SK-N-SH treated with all-trans-retinoic acid at 6 μM for 48 hours (cell line): ENCODE results near the gene WDFY2.
"Not testable (repeated sequence)": the region's sequence is repeated elsewhere in the genome, so short reads cannot be mapped to it uniquely, and the experiment has no call there.

Source experiments
- ATAC-seq: fragments of 200-7000 bp; cut with Tn5 transposase; 3 replicates; pipeline ENCODE4 v1.9.1; 2020; ENCODE audit warnings: mild to moderate bottlenecking, moderate library complexity
- ARNTL ChIP-seq: fragments of 450-650 bp; formaldehyde crosslinking; IDR thresholded peaks from 2 replicates; pipeline ENCODE4 v1.5.0; 2020; ENCODE audit warnings: low read depth, mild to moderate bottlenecking, moderate library complexity, borderline replicate concordance
- ESRRG ChIP-seq: fragments of 250-450 bp; sonication (Bioruptor Pico); IDR thresholded peaks from 2 replicates; pipeline ENCODE4 v1.6.1; 2021; ENCODE audit warnings: mild to moderate bottlenecking
- GLIS3 ChIP-seq: fragments of 250-450 bp; sonication (Bioruptor Pico); IDR thresholded peaks from 2 replicates; pipeline ENCODE4 v1.5.0; 2020; ENCODE audit warnings: mild to moderate bottlenecking, moderate library complexity
- ISL1 ChIP-seq: fragments of 250-450 bp; sonication (Bioruptor Pico); IDR thresholded peaks from 2 replicates; pipeline ENCODE4 v2.1.2; 2022; ENCODE audit warnings: mild to moderate bottlenecking, moderate library complexity
- PPARA ChIP-seq: fragments of 250-450 bp; sonication (Bioruptor Pico); IDR thresholded peaks from 2 replicates; pipeline ENCODE4 v1.5.0; 2020; ENCODE audit warnings: mild to moderate bottlenecking, borderline replicate concordance
- TCF4 ChIP-seq: fragments of 250-450 bp; sonication (Bioruptor Pico); IDR thresholded peaks from 2 replicates; pipeline ENCODE4 v1.8.0; 2021; ENCODE audit warnings: mild to moderate bottlenecking, moderate library complexity, borderline replicate concordance
- TOX ChIP-seq: fragments of 250-450 bp; sonication (Bioruptor Pico); IDR thresholded peaks from 2 replicates; pipeline ENCODE4 v1.8.0; 2021; ENCODE audit warnings: mild to moderate bottlenecking, moderate library complexity, borderline replicate concordance
- ZC3H10 ChIP-seq: fragments of 250-450 bp; sonication (Bioruptor Pico); IDR thresholded peaks from 2 replicates; pipeline ENCODE4 v1.5.1; 2021; ENCODE audit warnings: mild to moderate bottlenecking, moderate library complexity
- ZFP3 ChIP-seq: fragments of 250-450 bp; sonication (Bioruptor Pico); IDR thresholded peaks from 2 replicates; pipeline ENCODE4 v1.5.0; 2020; ENCODE audit warnings: mild to moderate bottlenecking, moderate library complexity
- ZFP30 ChIP-seq: fragments of 450-650 bp; formaldehyde crosslinking; IDR thresholded peaks from 2 replicates; pipeline ENCODE4 v1.5.0; 2022; ENCODE audit warnings: mild to moderate bottlenecking, moderate library complexity
- ZNF565 ChIP-seq: fragments of 450-650 bp; formaldehyde crosslinking; conservative IDR thresholded peaks from 2 replicates; pipeline ENCODE4 v1.5.0; 2020; ENCODE audit warnings: low read depth, mild to moderate bottlenecking, moderate library complexity
- ZNF70 ChIP-seq: fragments of 450-650 bp; formaldehyde crosslinking; IDR thresholded peaks from 2 replicates; pipeline ENCODE4 v1.5.0; 2020; ENCODE audit warnings: mild to moderate bottlenecking, moderate library complexity
- ZNF8 ChIP-seq: fragments of 450-650 bp; formaldehyde crosslinking; IDR thresholded peaks from 2 replicates; pipeline ENCODE4 v1.5.0; 2020; ENCODE audit warnings: mild to moderate bottlenecking, moderate library complexity
- TF ChIP-seq, protein P1 (sequence below): fragments of 250-450 bp; sonication (Bioruptor Pico); IDR thresholded peaks from 2 replicates; pipeline ENCODE4 v1.8.0; 2020; ENCODE audit warnings: mild to moderate bottlenecking, moderate library complexity, borderline replicate concordance
- TF ChIP-seq, protein P2 (sequence below): fragments of 250-450 bp; sonication (Bioruptor Pico); IDR thresholded peaks from 2 replicates; pipeline ENCODE4 v1.5.1; 2020; ENCODE audit warnings: low read depth, mild to moderate bottlenecking, moderate library complexity
- TF ChIP-seq, protein P3 (sequence below): fragments of 250-450 bp; sonication (Bioruptor Pico); IDR thresholded peaks from 2 replicates; pipeline ENCODE4 v1.8.0; 2021; ENCODE audit warnings: low read depth, mild to moderate bottlenecking, moderate library complexity, borderline replicate concordance
- TF ChIP-seq, protein P4 (sequence below): fragments of 250-450 bp; sonication (Bioruptor Pico); IDR thresholded peaks from 2 replicates; pipeline ENCODE4 v1.5.0; 2020; ENCODE audit warnings: mild to moderate bottlenecking, moderate library complexity

The WDFY2 gene

DNA sequence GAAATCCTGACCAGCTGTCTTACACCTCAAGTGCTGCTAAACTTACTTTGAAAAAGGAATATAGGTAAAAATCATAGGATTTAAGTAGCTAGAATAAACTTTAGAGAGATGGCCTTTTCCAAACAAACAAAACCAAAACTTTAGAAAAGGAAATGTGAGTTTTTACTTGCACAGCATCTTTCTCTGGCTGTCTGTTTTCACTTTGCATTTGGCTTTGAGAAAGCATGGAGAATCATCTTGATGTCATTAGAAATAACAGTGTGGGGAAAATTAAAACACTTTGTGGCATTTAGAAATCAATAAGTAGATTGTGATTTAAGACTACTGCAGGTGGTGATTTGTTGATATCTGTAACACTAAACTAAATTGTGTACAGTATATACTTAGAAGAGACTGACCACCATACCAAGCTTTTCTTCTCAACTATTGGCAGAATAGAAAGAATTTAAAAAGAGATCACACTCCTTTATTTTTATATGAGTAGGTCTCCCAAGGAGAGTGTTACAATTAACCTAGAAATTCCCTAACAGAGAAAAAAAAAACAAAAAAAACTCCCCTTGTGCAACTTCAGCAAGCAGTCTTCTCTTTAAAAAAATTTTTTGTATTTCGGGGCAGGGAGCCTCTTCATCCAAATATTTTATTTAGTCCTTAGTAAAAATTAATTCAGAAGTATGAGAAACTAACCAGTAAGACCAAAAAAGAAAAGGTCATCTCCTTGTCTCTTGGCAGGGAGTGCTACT, 6.1 kb downstream of the WDFY2 start:
- peak; percentile 4; the same call in 2 of the 3 replicates for ATAC-seq
- TF ChIP-seq ZC3H10 (no peak), ZFP3 (no peak), ESRRG (CRISPR knock-in tag) (no peak), TCF4 (no peak), ZNF70 (no peak), PPARA (no peak), GLIS3 (CRISPR knock-in tag) (no peak)
- TF ChIP-seq, protein P1, sequence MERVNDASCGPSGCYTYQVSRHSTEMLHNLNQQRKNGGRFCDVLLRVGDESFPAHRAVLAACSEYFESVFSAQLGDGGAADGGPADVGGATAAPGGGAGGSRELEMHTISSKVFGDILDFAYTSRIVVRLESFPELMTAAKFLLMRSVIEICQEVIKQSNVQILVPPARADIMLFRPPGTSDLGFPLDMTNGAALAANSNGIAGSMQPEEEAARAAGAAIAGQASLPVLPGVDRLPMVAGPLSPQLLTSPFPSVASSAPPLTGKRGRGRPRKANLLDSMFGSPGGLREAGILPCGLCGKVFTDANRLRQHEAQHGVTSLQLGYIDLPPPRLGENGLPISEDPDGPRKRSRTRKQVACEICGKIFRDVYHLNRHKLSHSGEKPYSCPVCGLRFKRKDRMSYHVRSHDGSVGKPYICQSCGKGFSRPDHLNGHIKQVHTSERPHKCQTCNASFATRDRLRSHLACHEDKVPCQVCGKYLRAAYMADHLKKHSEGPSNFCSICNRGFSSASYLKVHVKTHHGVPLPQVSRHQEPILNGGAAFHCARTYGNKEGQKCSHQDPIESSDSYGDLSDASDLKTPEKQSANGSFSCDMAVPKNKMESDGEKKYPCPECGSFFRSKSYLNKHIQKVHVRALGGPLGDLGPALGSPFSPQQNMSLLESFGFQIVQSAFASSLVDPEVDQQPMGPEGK (CRISPR knock-in tag), result no peak
- TF ChIP-seq, all 23 proteins: peak for 0

DNA sequence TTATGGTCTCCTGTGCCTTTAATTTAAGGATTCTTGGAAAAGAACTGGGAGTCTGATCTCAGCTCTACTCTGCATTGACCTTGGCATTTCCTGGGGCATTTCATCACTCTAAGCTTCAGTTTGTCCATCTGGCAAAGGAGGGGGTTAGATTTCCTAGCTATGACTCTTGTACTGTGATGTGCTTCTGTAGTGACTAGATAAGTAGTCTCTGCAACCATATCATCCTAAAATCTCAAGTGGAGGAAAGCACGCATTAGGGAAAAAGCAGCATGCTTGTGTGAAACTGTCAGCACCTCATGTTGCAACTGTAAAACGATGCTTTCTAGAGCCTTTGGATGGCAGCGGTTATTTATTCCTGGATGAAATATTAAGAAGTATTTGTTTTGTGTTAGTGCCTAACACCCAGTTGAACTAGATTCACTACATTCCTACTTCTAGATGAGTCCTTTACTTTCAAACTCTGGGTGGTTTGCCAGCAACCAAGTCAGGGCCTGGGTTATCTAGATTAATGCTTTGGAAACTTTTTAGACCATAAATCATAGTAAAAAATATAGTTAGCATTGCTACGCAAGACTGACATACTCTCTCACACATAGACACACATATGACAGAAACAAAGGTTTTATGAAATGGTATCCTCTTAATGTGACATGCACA, 6.8 kb downstream of the WDFY2 start:
- peak; percentile 94 for ATAC-seq
- no peak for TF ChIP-seq TCF4
- TF ChIP-seq ZFP3, result 0 out of 2 replicates have a peak, but pooled peaks have one; percentile 71
- TF ChIP-seq ARNTL (CRISPR knock-in tag), result no peak
- TF ChIP-seq, protein P2, sequence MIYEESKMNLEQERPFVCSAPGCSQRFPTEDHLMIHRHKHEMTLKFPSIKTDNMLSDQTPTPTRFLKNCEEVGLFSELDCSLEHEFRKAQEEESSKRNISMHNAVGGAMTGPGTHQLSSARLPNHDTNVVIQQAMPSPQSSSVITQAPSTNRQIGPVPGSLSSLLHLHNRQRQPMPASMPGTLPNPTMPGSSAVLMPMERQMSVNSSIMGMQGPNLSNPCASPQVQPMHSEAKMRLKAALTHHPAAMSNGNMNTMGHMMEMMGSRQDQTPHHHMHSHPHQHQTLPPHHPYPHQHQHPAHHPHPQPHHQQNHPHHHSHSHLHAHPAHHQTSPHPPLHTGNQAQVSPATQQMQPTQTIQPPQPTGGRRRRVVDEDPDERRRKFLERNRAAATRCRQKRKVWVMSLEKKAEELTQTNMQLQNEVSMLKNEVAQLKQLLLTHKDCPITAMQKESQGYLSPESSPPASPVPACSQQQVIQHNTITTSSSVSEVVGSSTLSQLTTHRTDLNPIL, result 0 out of 2 replicates have a peak, but pooled peaks have one; percentile 23
- TF ChIP-seq, protein P3, sequence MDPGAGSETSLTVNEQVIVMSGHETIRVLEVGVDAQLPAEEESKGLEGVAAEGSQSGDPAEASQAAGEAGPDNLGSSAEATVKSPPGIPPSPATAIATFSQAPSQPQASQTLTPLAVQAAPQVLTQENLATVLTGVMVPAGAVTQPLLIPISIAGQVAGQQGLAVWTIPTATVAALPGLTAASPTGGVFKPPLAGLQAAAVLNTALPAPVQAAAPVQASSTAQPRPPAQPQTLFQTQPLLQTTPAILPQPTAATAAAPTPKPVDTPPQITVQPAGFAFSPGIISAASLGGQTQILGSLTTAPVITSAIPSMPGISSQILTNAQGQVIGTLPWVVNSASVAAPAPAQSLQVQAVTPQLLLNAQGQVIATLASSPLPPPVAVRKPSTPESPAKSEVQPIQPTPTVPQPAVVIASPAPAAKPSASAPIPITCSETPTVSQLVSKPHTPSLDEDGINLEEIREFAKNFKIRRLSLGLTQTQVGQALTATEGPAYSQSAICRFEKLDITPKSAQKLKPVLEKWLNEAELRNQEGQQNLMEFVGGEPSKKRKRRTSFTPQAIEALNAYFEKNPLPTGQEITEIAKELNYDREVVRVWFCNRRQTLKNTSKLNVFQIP (CRISPR knock-in tag), result no peak
- TF ChIP-seq ZNF8, result no peak
- TF ChIP-seq, protein P1 (CRISPR knock-in tag), result peak; percentile 21; the same call in 1 of the 2 replicates
- TF ChIP-seq, protein P4, sequence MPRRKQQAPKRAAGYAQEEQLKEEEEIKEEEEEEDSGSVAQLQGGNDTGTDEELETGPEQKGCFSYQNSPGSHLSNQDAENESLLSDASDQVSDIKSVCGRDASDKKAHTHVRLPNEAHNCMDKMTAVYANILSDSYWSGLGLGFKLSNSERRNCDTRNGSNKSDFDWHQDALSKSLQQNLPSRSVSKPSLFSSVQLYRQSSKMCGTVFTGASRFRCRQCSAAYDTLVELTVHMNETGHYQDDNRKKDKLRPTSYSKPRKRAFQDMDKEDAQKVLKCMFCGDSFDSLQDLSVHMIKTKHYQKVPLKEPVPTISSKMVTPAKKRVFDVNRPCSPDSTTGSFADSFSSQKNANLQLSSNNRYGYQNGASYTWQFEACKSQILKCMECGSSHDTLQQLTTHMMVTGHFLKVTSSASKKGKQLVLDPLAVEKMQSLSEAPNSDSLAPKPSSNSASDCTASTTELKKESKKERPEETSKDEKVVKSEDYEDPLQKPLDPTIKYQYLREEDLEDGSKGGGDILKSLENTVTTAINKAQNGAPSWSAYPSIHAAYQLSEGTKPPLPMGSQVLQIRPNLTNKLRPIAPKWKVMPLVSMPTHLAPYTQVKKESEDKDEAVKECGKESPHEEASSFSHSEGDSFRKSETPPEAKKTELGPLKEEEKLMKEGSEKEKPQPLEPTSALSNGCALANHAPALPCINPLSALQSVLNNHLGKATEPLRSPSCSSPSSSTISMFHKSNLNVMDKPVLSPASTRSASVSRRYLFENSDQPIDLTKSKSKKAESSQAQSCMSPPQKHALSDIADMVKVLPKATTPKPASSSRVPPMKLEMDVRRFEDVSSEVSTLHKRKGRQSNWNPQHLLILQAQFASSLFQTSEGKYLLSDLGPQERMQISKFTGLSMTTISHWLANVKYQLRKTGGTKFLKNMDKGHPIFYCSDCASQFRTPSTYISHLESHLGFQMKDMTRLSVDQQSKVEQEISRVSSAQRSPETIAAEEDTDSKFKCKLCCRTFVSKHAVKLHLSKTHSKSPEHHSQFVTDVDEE (CRISPR knock-in tag), result peak; percentile 52; the same call in 1 of the 2 replicates
- TF ChIP-seq ISL1 (CRISPR knock-in tag), result peak; percentile 92
- TF ChIP-seq ESRRG (CRISPR knock-in tag), result no peak
- no peak for TF ChIP-seq ZNF70

DNA sequence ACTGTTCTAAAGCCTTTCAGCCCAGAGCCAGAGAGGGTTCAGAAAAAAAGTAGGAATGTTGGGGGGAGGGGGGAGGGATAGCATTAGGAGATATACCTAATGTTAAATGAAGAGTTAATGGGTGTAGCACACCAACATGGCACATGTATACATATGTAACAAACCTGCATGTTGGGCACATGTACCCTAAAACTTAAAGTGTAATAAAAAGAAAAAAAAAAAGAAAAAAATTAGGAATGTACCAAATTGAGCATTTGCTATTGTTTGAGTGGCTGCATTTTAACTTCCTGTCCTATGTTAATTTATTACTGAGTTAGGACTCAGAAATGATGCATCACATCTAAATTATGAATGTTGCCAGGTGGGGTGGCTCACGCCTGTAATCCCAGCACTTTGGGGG, 7.7 kb downstream of the WDFY2 start:
- not testable (repeated sequence) for ATAC-seq

DNA sequence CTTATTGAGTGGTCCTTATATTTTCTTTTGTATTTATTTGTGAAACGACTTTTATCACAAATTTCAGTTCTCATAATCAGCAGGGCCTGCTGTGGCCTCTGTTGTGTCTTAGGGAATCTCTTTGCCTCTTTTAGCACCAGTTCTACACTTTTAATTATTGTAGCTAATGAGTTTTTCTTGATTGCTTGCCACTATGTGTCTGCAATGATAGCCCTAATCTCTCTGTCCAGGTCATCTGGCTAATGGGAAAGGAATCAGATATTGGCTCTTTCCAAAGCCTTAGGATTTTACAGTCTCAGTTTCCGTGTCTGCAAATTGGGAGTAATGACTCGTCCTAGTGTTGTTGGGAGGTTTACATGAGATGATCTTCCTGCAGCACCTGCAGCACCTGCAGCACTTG, 10.2 kb downstream of the WDFY2 start:
- ATAC-seq, result no peak
- TF ChIP-seq ZFP30 (CRISPR knock-in tag), result no peak
- TF ChIP-seq TOX, result no peak
- TF ChIP-seq, protein P3 (CRISPR knock-in tag), result no peak
- no peak for TF ChIP-seq ZNF565 (CRISPR knock-in tag)
- TF ChIP-seq, protein P1 (CRISPR knock-in tag), result no peak
- TF ChIP-seq, protein P4 (CRISPR knock-in tag), result no peak
- TF ChIP-seq ISL1 (CRISPR knock-in tag), result no peak
